Measurements from ENCODE around the gene ASTN1. TPM values are rescaled to one million over a fixed set of nuclear protein-coding genes. Genes with fewer than 3 reads are reported as not detected.

The ASTN1 gene
- total RNA-seq, 4 donors from 2014 or later: 0.18 TPM; not detected in 3

- TF ChIP-seq EP300 (IDR thresholded peaks at IDR 0.05) (no peak), POLR2A (IDR thresholded peaks at IDR 0.05) (no peak), POLR2AphosphoS5 (IDR thresholded peaks at IDR 0.05) (no peak)
- TF ChIP-seq, protein P1, sequence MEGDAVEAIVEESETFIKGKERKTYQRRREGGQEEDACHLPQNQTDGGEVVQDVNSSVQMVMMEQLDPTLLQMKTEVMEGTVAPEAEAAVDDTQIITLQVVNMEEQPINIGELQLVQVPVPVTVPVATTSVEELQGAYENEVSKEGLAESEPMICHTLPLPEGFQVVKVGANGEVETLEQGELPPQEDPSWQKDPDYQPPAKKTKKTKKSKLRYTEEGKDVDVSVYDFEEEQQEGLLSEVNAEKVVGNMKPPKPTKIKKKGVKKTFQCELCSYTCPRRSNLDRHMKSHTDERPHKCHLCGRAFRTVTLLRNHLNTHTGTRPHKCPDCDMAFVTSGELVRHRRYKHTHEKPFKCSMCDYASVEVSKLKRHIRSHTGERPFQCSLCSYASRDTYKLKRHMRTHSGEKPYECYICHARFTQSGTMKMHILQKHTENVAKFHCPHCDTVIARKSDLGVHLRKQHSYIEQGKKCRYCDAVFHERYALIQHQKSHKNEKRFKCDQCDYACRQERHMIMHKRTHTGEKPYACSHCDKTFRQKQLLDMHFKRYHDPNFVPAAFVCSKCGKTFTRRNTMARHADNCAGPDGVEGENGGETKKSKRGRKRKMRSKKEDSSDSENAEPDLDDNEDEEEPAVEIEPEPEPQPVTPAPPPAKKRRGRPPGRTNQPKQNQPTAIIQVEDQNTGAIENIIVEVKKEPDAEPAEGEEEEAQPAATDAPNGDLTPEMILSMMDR (IDR thresholded peaks at IDR 0.05): no peak
- Histone ChIP-seq H3K4me1 (no peaks in the 10 kb centered on the region), H3K36me3 (no peaks in the 10 kb centered on the region), H3K27ac (no peak overlapping the region), H3K4me3 (no peak overlapping the region), H3K9me3 (no peaks in the 10 kb centered on the region), H3K27me3 (no peaks in the 10 kb centered on the region)
- DNase-seq (ENCODE audit: low spot score in 2 of 2): no peak
- 36% methylated on average over 3 of the region's 3 CpGs for WGBS
These were observed 95.0 kb downstream of the ASTN1 start for GRCh38 chr1:177069490-177069889.

DNA sequence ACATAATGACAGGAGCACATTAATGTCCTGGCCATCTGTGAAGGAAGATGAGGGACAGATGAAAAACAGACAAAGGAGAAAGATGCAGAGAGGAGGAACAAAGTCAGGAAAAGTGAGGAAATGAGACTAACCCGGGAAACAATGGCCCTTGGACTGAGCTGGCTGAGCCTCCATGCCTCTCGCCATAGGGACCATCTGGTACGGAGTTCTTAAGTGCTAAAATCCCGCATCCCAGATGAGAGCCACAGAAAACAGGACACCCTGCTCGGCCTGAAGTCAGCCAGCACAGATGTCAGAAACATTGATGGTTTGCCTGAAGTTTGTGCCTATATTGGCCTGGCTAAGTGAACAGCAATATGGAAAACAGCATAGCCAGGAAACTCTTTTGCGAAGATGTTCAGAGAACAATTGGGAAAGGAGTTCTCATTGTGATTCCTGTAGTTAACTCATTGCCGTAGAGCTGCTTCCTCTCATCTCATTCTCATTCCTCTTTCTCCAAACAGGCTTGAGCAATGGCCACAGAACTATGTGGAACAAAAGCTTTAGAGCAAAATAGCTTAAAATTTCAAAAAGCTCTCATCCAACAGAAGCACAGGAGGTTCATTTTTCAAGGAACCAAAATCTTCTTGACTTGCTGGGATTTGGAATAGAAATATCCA is 96.6 kb downstream of the ASTN1 start:
- TF ChIP-seq, protein P1 (IDR thresholded peaks at IDR 0.05): no peak
- TF ChIP-seq POLR2A (IDR thresholded peaks at IDR 0.05): no peak
- TF ChIP-seq POLR2AphosphoS5 (IDR thresholded peaks at IDR 0.05): no peak
- TF ChIP-seq EP300 (IDR thresholded peaks at IDR 0.05): no peak
- Histone ChIP-seq H3K9me3 (no peaks in the 10 kb centered on the region), H3K4me3 (no peak overlapping the region), H3K27ac (no peak overlapping the region), H3K4me1 (no peaks in the 10 kb centered on the region), H3K36me3 (no peaks in the 10 kb centered on the region), H3K27me3 (no peaks in the 10 kb centered on the region)
- 70% methylated on average over 7 of the region's 7 CpGs for WGBS
- DNase-seq (ENCODE audit: low spot score in 2 of 2): no peak

- H3K36me3 ChIP-seq: no peaks in the 10 kb centered on the region
- H3K27ac ChIP-seq: no peak overlapping the region
- no peak overlapping the region for H3K4me3 ChIP-seq
- WGBS: 65% methylated on average over 2 of the region's 2 CpGs
- DNase-seq (ENCODE audit: low spot score in 2 of 2): no peak
- TF ChIP-seq POLR2AphosphoS5 (IDR thresholded peaks at IDR 0.05) (no peak), EP300 (IDR thresholded peaks at IDR 0.05) (no peak), POLR2A (IDR thresholded peaks at IDR 0.05) (no peak)
- TF ChIP-seq, protein P1 (IDR thresholded peaks at IDR 0.05): no peak
- H3K9me3 ChIP-seq: no peaks in the 10 kb centered on the region
- H3K27me3 ChIP-seq: no peaks in the 10 kb centered on the region
- H3K4me1 ChIP-seq: no peaks in the 10 kb centered on the region
These were observed 99.1 kb downstream of the ASTN1 start for GRCh38 chr1:177065430-177065829.

GRCh38 chr1:177063648-177064047 is 100.9 kb downstream of the ASTN1 start:
- 63% methylated on average over 6 of the region's 6 CpGs for WGBS
- Histone ChIP-seq H3K36me3 (no peaks in the 10 kb centered on the region), H3K27me3 (no peaks in the 10 kb centered on the region), H3K27ac (no peak overlapping the region), H3K4me1 (no peaks in the 10 kb centered on the region), H3K4me3 (no peak overlapping the region), H3K9me3 (no peaks in the 10 kb centered on the region)
- TF ChIP-seq POLR2A (IDR thresholded peaks at IDR 0.05): no peak
- no peak for TF ChIP-seq EP300 (IDR thresholded peaks at IDR 0.05)
- DNase-seq (ENCODE audit: low spot score in 2 of 2): no peak

DNA sequence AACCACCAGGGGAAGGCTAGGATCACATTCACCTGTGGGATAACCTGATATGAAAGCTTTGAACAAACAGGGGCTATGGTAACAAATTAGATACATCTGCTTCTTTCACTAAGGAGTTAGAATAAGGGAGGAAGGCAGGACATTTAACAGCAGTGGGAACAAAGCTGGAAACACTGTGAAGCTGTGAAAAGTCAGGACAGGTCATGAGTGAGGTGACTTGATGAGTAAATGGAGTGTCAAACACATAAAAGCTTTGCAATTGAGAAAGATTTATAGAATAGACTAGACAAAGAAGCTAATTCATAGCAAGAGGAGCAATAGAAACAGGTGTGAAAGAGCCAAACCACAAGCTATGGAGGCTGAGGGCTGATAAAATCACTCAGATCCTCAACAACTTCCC is 110.0 kb downstream of the ASTN1 start:
- no peaks in the 10 kb centered on the region for H3K27me3 ChIP-seq
- no peaks in the 10 kb centered on the region for H3K36me3 ChIP-seq
- no peaks in the 10 kb centered on the region for H3K9me3 ChIP-seq
- no peak for DNase-seq (ENCODE audit: low spot score in 2 of 2)
- TF ChIP-seq POLR2AphosphoS5 (IDR thresholded peaks at IDR 0.05): no peak
- TF ChIP-seq, protein P1 (IDR thresholded peaks at IDR 0.05): no peak
- TF ChIP-seq POLR2A (IDR thresholded peaks at IDR 0.05): no peak
- TF ChIP-seq EP300 (IDR thresholded peaks at IDR 0.05): no peak
- H3K4me1 ChIP-seq: no peaks in the 10 kb centered on the region
- no peak overlapping the region for H3K27ac ChIP-seq
- H3K4me3 ChIP-seq: no peak overlapping the region

- Histone ChIP-seq H3K27ac (no peak overlapping the region), H3K36me3 (no peaks in the 10 kb centered on the region), H3K9me3 (no peaks in the 10 kb centered on the region), H3K4me3 (no peak overlapping the region), H3K4me1 (no peaks in the 10 kb centered on the region), H3K27me3 (no peaks in the 10 kb centered on the region)
- 93% methylated on average over 3 of the region's 3 CpGs for WGBS
- TF ChIP-seq POLR2A (IDR thresholded peaks at IDR 0.05) (no peak), EP300 (IDR thresholded peaks at IDR 0.05) (no peak), POLR2AphosphoS5 (IDR thresholded peaks at IDR 0.05) (no peak)
- TF ChIP-seq, protein P1 (IDR thresholded peaks at IDR 0.05): no peak
- no peak for DNase-seq (ENCODE audit: low spot score in 2 of 2)
These were observed 110.9 kb downstream of the ASTN1 start for GRCh38 chr1:177053648-177054047.
